GM19239 (cell line): ENCODE measurements around the gene ADARB2.
"Not testable (repeated sequence)": the region's sequence is repeated elsewhere in the genome, so short reads cannot be mapped to it uniquely, and the experiment has no call there.

ENCODE experiments used
- DNase-seq: peaks from one replicate; pipeline ENCODE4 v3.0.0; 2011; ENCODE audit warnings: low spot score; ENCODE audit not compliant: insufficient read length
- FAIRE-seq: peaks from 2 replicates; lab custom pipeline; 2011; peaks lifted over from hg19 to GRCh38; lab: Jason Lieb, UNC

ADARB2 gene

GRCh38 chr10:1163831-1164230 is 573.5 kb downstream of the ADARB2 start:
- FAIRE-seq (no peak), DNase-seq (no peak)

GRCh38 chr10:1163204-1163660 is 574.1 kb downstream of the ADARB2 start:
- DNase-seq (no peak), FAIRE-seq (no peak)

- no peak for FAIRE-seq
These were observed 574.7 kb downstream of the ADARB2 start for GRCh38 chr10:1162481-1163203.

GRCh38 chr10:1161315-1161673 is 576.0 kb downstream of the ADARB2 start:
- not testable (repeated sequence) for FAIRE-seq, DNase-seq

More at GRCh38 chr10:1162481-1163203, 574.7 kb downstream of the ADARB2 start:
- no peak for DNase-seq

GRCh38 chr10:1160561-1161314 is 576.6 kb downstream of the ADARB2 start:
- FAIRE-seq, result no peak

GRCh38 chr10:1159131-1160061 is 577.9 kb downstream of the ADARB2 start:
- DNase-seq, result no peak
- no peak for FAIRE-seq

More at GRCh38 chr10:1160561-1161314, 576.6 kb downstream of the ADARB2 start:
- no peak for DNase-seq

- not testable (repeated sequence) for DNase-seq, FAIRE-seq
These were observed 578.8 kb downstream of the ADARB2 start for GRCh38 chr10:1158536-1158935.

GRCh38 chr10:1158066-1158465 is 579.3 kb downstream of the ADARB2 start:
- DNase-seq (no peak), FAIRE-seq (no peak)

GRCh38 chr10:1157615-1157933 is 579.8 kb downstream of the ADARB2 start:
- FAIRE-seq (no peak), DNase-seq (no peak)

GRCh38 chr10:1156921-1157614 is 580.3 kb downstream of the ADARB2 start:
- FAIRE-seq, result no peak
- no peak for DNase-seq

GRCh38 chr10:1156616-1156886 is 580.8 kb downstream of the ADARB2 start:
- FAIRE-seq (no peak), DNase-seq (no peak)

GRCh38 chr10:1155791-1156615 is 581.3 kb downstream of the ADARB2 start:
- DNase-seq (no peak), FAIRE-seq (no peak)

GRCh38 chr10:1154531-1155295 is 582.6 kb downstream of the ADARB2 start:
- DNase-seq (no peak), FAIRE-seq (no peak)

- no peak for FAIRE-seq
- DNase-seq, result no peak
These were observed 583.4 kb downstream of the ADARB2 start for GRCh38 chr10:1153805-1154351.

- no peak for FAIRE-seq
- no peak for DNase-seq
These were observed 584.0 kb downstream of the ADARB2 start for GRCh38 chr10:1153251-1153763.

GRCh38 chr10:1152386-1153250 is 584.7 kb downstream of the ADARB2 start:
- FAIRE-seq (no peak), DNase-seq (no peak)
